Measurements from ENCODE around the gene CDCA8.

GRCh38 chr1:37721565-37721964 lies 29.2 kb downstream of the CDCA8 start:
- TF ChIP-seq, protein P1, sequence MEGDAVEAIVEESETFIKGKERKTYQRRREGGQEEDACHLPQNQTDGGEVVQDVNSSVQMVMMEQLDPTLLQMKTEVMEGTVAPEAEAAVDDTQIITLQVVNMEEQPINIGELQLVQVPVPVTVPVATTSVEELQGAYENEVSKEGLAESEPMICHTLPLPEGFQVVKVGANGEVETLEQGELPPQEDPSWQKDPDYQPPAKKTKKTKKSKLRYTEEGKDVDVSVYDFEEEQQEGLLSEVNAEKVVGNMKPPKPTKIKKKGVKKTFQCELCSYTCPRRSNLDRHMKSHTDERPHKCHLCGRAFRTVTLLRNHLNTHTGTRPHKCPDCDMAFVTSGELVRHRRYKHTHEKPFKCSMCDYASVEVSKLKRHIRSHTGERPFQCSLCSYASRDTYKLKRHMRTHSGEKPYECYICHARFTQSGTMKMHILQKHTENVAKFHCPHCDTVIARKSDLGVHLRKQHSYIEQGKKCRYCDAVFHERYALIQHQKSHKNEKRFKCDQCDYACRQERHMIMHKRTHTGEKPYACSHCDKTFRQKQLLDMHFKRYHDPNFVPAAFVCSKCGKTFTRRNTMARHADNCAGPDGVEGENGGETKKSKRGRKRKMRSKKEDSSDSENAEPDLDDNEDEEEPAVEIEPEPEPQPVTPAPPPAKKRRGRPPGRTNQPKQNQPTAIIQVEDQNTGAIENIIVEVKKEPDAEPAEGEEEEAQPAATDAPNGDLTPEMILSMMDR (IDR thresholded peaks at IDR 0.05), result no peak
- TF ChIP-seq POLR2A (IDR thresholded peaks at IDR 0.05), result no peak

Data from right lobe of liver (tissue), 4 donors.